ENCODE data around the gene SARNP. TPM values are rescaled to one million over a fixed set of nuclear protein-coding genes. Genes with fewer than 3 reads are reported as not detected.

The SARNP gene
- total RNA-seq, 2 experiments from 2014 or later, result 104 to 110 TPM

DNA sequence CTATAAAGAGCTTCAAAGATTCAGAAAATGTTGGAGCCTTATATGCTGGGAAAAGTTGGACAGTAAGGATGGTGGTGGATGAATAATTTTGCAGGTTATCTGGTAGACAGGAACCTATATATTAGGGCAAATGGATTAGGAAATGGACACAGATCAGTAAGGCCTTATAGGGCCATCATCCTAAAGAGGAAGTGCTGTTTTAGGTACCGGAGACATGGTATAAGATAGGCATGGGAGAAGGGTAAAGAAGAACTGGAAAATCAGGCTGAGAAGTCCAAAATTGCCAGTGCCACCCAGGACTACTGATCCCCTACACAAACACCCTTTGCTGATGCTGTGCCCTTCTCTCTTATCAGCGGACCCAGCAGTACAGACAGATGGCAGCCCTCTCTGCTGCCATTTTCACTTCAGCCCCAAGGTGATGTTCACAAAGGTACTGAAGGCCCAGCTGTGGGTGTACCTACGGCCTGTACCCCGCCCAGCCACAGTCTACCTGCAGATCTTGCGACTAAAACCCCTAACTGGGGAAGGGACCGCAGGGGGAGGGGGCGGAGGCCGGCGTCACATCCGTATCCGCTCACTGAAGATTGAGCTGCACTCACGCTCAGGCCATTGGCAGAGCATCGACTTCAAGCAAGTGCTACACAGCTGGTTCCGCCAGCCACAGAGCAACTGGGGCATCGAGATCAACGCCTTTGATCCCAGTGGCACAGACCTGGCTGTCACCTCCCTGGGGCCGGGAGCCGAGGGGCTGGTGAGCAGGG, 69.1 kb downstream of the SARNP start:
- Mint-ChIP-seq H3K4me1 (ENCODE audit: low read depth) (peaks cover 18% of the 10 kb centered on the region), H3K36me3 (peaks cover 13% of the 10 kb centered on the region), H3K4me3 (no peak overlapping the region), H3K27ac (no peak overlapping the region), H3K27me3 (no peaks in the 10 kb centered on the region), H3K9me3 (no peaks in the 10 kb centered on the region)
- ChIA-PET POLR2A (interaction anchor here (0.6 to 1.0 kb wide), 2 partner anchors 8 to 19 kb away, joined by 3 to 4 read pairs; no protein-coding TSS in a partner anchor), CTCF (interaction anchor here (0.8 to 2.8 kb wide), 6 partner anchors 10 to 518 kb away, joined by 3 to 27 read pairs (median 5); partner anchors contain the start of gene COQ10A)
- no peak for DNase-seq
- intact Hi-C loops (cut with micrococcal nuclease), result no loop called here

DNA sequence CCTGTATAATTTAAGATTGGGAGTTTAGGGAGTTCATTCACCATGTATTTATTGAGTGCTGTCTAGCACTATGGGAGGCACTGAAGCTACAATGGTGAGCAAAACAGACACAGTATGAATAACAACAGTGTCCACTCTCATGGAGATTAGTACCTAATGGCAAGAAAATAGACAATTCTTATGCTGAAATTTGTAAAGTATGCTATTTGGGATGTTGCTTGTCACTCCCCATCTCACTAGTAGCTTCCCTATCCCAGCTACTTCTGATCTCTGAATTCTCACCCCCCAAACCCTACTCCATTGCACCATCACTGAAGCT, 70.7 kb downstream of the SARNP start:
- ChIA-PET CTCF (interaction anchor here (0.8 to 2.8 kb wide), 5 partner anchors 9 to 520 kb away, joined by 3 to 27 read pairs (median 6); partner anchors contain the start of genes COQ10A, ORMDL2 and SARNP), POLR2A (interaction anchor here (0.7 kb wide), 1 partner anchor 71 kb away, joined by 3 read pairs; the partner anchor contains the start of gene ORMDL2)
- Mint-ChIP-seq H3K36me3 (peaks cover 7% of the 10 kb centered on the region), H3K27me3 (no peaks in the 10 kb centered on the region), H3K9me3 (no peaks in the 10 kb centered on the region), H3K4me1 (ENCODE audit: low read depth) (peaks cover 22% of the 10 kb centered on the region), H3K4me3 (no peak overlapping the region), H3K27ac (no peak overlapping the region)
- intact Hi-C loops (cut with micrococcal nuclease), result no loop called here
- DNase-seq, result no peak

DNA sequence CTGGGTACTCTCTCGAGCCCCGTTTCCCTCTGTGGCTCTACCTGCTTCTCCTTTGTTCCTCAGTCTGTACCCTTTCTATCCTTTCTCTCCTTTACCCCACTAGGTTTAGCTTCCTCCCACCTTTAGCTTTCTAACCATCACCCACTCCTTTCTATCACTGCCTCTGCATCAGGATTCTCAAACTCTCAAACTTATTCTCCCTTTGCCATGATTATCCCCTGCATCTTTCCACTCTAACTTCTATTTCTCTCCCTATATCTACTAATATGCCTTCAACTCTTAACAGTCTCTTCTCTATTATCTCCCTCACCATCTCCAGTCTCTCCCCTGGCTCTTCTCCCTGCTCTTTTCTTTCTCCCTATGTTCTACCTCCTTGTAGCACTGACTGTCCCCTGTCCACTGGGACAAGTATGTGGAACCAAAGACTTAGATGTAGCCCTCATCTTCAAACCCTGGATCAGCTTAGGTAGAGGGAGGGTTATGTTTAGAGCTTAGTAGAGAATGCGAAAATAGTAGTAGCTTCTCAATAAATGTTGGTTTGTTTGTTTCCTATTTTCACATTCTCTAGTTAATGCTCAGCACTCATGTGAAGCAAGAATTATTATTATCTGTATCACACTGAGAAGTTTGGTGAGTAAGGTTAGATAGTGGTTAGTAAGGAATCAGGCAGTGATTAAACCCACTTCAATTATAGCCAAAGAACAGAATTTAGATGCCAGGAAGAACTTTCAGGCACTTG, 71.2 kb downstream of the SARNP start:
- no peak overlapping the region for H3K27ac Mint-ChIP-seq
- peaks cover 6% of the 10 kb centered on the region for H3K36me3 Mint-ChIP-seq
- POLR2A ChIA-PET, result no interaction called here
- CTCF ChIA-PET, result interaction anchor here (1.8 to 2.8 kb wide), 3 partner anchors 8 to 72 kb away, joined by 6 to 27 read pairs (median 10); partner anchors contain the start of genes ORMDL2 and SARNP
- no peaks in the 10 kb centered on the region for H3K27me3 Mint-ChIP-seq
- peaks cover 22% of the 10 kb centered on the region for H3K4me1 Mint-ChIP-seq (ENCODE audit: low read depth)
- no peak overlapping the region for H3K4me3 Mint-ChIP-seq
- H3K9me3 Mint-ChIP-seq, result no peaks in the 10 kb centered on the region
- DNase-seq, result no peak
- intact Hi-C loops (cut with micrococcal nuclease), result no loop called here

DNA sequence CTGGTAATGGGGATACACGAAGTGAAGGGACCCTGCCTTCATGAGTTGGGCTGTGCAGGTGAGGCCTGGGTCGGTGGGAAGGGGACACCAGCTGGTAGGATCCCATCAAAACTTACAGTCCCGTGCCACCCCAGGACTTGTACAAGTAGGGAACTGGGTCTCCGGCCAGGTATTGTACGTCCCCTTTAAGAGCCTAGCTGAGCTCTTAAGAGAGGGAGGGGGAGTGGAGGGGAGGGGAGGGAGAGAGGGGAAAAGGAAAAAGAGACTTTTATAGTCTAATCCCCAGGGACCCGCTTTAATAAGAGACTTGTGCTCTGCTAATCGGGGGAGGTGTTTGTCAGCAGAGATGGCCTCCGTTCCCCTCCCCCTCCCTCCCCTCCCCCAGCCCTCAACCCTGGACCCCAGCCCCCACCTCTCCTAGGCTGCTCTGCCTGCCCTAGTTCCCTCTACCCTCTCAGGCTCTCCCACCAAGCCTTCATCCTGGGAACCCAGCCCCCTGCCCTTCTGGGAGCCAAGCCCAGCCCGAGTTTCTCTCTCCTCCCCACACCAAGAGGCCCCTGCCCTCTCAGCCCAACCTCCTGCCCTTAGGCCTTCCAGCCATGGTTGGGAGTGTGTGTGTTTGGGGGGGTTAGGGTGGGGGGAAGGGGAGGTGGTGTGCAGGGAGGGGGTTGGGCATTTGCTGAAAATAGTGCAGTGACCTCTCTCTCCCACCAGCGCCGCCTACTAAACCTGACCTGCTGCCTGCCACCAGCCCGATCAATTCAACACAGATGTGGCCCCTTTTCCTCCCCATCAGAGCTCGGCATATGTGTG, 72.0 kb downstream of the SARNP start:
- no peaks in the 10 kb centered on the region for H3K9me3 Mint-ChIP-seq
- H3K27me3 Mint-ChIP-seq, result no peaks in the 10 kb centered on the region
- peaks cover 2% of the 10 kb centered on the region for H3K36me3 Mint-ChIP-seq
- ChIA-PET CTCF (interaction anchor here (1.8 to 3.6 kb wide), 5 partner anchors 8 to 72 kb away, joined by 6 to 27 read pairs (median 10); partner anchors contain the start of genes ORMDL2 and SARNP), POLR2A (interaction anchor here (1.0 to 2.3 kb wide), 3 partner anchors 8 to 185 kb away, joined by 3 to 12 read pairs (median 4); partner anchors contain the start of genes ORMDL2 and SARNP)
- peaks cover 22% of the 10 kb centered on the region for H3K4me1 Mint-ChIP-seq (ENCODE audit: low read depth)
- H3K27ac Mint-ChIP-seq, result no peak overlapping the region
- no peak overlapping the region for H3K4me3 Mint-ChIP-seq
- DNase-seq, result no peak
- intact Hi-C loops (cut with micrococcal nuclease), result no loop called here

DNA sequence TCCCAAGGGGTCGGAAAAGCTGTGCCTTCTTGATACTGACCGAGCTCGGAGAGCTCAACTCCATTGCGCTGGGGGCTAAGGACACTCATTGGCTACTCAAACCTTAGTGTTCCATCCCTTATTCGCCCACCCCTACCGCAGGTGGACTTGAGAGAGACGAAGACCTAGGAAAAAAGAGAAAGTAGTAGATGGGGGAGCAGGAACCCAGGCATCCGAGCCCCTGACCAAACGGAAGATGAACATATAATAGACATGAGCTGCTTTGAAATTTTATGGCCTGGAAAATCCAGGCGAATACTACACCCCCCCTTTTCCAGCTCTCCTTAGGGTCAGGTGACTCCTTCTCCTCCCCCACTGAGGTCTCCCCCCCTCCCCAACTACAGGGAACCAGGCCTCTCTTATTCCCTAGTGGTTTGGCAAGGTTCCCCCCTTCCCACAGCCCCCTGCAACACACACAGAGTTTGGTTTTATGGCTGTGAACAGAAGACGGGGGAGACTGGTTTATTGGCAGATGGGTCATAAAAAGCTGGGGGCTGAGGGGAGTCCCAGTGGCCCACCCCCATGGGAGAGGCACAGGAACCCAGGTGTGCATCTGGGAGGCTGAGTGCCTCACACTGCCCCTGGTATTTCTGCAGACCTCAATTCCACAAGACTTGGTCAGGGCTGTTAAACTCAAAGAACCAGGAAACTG, 73.0 kb downstream of the SARNP start:
- Mint-ChIP-seq H3K27ac (no peak overlapping the region), H3K27me3 (no peaks in the 10 kb centered on the region), H3K4me3 (peak overlapping the region; percentile 83), H3K4me1 (ENCODE audit: low read depth) (peaks cover 22% of the 10 kb centered on the region), H3K9me3 (no peaks in the 10 kb centered on the region), H3K36me3 (no peaks in the 10 kb centered on the region)
- no peak for DNase-seq
- intact Hi-C loops (cut with micrococcal nuclease), result no loop called here
- ChIA-PET CTCF (interaction anchor here (0.9 to 9.9 kb wide), 6 partner anchors 9 to 192 kb away, joined by 3 to 130 read pairs (median 8); partner anchors contain the start of gene DGKA), POLR2A (interaction anchor here (0.8 to 2.3 kb wide), 6 partner anchors 10 to 372 kb away, joined by 3 to 12 read pairs (median 5); partner anchors contain the start of genes CD63, ORMDL2 and SARNP)

DNA sequence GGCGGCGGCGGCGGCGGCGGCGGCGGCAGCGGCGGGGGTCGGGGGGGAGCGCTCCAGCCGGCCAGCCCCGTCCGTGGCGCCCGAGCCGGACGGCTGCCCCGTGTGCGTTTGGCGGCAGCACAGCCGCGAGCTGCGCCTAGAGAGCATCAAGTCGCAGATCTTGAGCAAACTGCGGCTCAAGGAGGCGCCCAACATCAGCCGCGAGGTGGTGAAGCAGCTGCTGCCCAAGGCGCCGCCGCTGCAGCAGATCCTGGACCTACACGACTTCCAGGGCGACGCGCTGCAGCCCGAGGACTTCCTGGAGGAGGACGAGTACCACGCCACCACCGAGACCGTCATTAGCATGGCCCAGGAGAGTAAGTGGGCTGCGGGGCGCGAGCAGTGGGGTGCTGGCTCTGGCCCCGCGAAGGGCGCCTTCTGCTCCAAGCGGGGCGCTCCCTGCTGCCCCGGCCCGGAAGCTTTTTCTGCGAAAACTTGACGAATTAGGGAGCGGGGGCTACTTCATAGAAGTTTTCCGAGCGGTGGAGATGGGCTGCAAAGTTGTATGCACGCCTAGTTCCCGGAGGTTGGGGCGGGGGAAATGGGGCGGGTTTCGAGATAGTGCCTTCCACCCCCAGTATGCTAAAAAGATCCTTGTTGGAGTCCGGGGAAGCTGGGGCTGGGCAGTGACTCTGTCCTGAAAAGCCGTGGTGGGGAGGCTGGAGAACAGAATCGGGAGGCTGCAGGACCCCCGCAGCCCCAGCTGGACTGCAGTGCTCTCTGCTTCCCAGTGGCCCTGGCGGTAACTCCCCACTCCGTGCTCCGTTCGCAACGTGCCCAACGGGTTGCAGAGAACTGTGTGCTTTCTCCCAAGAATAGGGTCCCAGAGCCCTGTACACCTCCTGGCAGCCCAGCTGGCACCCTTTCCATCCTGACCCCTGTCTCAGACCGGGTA, 73.9 kb downstream of the SARNP start:
- DNase-seq, result peak; percentile 67
- POLR2A ChIA-PET, result interaction anchor here (0.8 to 2.3 kb wide), 5 partner anchors 14 to 373 kb away, joined by 3 to 12 read pairs (median 6); partner anchors contain the start of genes CD63, ORMDL2 and SARNP

DNA sequence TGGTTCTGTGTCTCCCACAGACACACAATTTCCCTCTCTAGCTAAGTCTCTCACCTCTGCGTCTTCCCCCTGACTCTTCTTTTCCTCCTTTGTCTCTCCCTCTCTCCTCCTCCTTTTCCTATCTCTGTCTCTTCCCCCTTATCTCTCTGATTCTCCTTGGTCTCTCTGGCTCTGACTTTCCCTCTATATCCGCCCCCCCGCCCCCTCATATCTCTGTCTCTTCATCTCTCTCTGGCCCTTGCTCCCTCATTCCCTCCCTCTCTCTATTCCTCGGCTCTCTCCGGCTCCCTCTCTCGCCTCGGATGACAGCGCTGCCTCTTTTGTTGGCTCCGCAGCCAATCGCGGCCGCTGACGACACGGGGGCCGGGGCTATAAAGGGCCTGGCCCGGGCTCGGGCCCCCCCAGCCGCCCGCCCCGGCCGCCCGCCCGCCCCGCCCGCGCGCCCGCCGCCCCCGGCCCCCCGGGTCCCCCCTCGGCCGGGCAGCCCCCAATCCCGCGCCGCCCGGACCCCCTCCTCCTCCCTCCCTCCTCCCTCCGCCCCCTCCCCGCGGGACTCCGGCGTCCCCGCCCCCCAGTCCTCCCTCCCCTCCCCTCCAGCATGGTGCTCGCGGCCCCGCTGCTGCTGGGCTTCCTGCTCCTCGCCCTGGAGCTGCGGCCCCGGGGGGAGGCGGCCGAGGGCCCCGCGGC, 74.7 kb downstream of the SARNP start, which contains the start of gene GDF11:
Gene GDF11 (plus strand): TSS at position 404 of the 687 bp plus-strand sequence. CDS start 195 bp downstream, at position 599.
- H3K36me3 Mint-ChIP-seq, result no peaks in the 10 kb centered on the region
- DNase-seq, result peak; percentile 83
- no peaks in the 10 kb centered on the region for H3K27me3 Mint-ChIP-seq
- peaks cover 30% of the 10 kb centered on the region for H3K4me1 Mint-ChIP-seq (ENCODE audit: low read depth)
- peak within 1 kb of the TSS; percentile 42 for H3K27ac Mint-ChIP-seq
- intact Hi-C loops (cut with micrococcal nuclease), result loop anchor here (2.0 kb wide), 2 partner anchors 18 to 74 kb away; partner anchors contain the start of gene SARNP
- peak within 1 kb of the TSS; percentile 83 for H3K4me3 Mint-ChIP-seq
- ChIA-PET POLR2A (interaction anchor here (0.7 to 2.3 kb wide), 6 partner anchors 13 to 301 kb away, joined by 3 to 12 read pairs (median 5); partner anchors contain the start of genes CD63, ORMDL2 and SARNP), CTCF (interaction anchor here (0.6 to 9.9 kb wide), 6 partner anchors 14 to 202 kb away, joined by 3 to 130 read pairs (median 6); partner anchors contain the start of gene DGKA)
- H3K9me3 Mint-ChIP-seq, result no peaks in the 10 kb centered on the region

More for the DNA sequence above, 73.9 kb downstream of the SARNP start:
- peak overlapping the region; percentile 83 for H3K4me3 Mint-ChIP-seq
- intact Hi-C loops (cut with micrococcal nuclease), result loop anchor here (2.0 kb wide), 2 partner anchors 17 to 73 kb away; partner anchors contain the start of gene SARNP
- H3K27ac Mint-ChIP-seq, result no peak overlapping the region
- no peaks in the 10 kb centered on the region for H3K9me3 Mint-ChIP-seq
- CTCF ChIA-PET, result interaction anchor here (0.6 to 9.9 kb wide), 7 partner anchors 10 to 193 kb away, joined by 3 to 130 read pairs (median 6); partner anchors contain the start of gene DGKA
- no peaks in the 10 kb centered on the region for H3K27me3 Mint-ChIP-seq
- H3K4me1 Mint-ChIP-seq (ENCODE audit: low read depth), result peaks cover 24% of the 10 kb centered on the region
- H3K36me3 Mint-ChIP-seq, result no peaks in the 10 kb centered on the region

DNA sequence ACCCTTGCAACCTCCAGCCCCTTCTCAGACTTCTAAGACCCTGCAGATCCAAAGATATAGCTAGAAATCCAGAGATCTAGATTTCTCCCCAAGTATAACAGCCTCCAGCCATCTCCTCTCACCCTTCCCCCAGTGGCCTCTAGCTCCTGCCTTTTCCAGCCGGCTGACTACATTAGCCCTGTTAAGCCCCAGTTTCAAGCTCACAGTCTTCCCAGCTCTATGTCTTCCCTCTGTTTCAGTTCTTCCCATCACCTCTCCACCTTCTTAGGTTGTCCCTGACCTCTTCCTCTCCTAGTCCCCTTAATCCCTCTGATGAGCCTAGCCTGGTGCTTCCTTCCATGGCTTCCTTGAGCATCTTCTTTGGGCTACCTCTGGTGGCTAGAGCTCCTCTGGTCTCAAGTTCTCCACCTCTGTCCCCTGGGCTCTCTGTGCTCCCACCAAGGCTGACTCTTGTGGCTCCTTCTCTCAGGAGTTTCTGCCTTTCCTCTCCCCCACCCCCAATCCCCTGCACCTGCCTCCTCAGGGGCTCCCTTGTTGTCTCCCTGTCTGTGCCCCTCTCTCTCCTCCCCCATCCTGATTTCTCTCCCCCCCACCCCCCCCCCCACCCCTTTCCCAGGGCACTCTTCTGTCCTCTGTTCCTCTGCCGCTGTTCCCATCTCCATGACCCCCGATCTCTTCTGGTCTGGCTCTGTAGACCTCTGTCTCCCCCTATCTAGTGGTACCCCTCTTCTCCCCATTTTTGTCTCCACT, 75.4 kb downstream of the SARNP start:
- Mint-ChIP-seq H3K27me3 (no peaks in the 10 kb centered on the region), H3K27ac (peak overlapping the region; percentile 42), H3K36me3 (no peaks in the 10 kb centered on the region), H3K9me3 (no peaks in the 10 kb centered on the region), H3K4me3 (peak overlapping the region; percentile 74), H3K4me1 (ENCODE audit: low read depth) (peaks cover 36% of the 10 kb centered on the region)
- intact Hi-C loops (cut with micrococcal nuclease), result loop anchor here (2.0 kb wide), 2 partner anchors 19 to 75 kb away; partner anchors contain the start of gene SARNP
- DNase-seq, result no peak
- ChIA-PET CTCF (interaction anchor here (0.7 to 9.9 kb wide), 5 partner anchors 12 to 202 kb away, joined by 3 to 130 read pairs (median 4); partner anchors contain the start of gene DGKA), POLR2A (interaction anchor here (0.7 to 1.2 kb wide), 3 partner anchors 13 to 302 kb away, joined by 3 to 4 read pairs (median 3); no protein-coding TSS in a partner anchor)

DNA sequence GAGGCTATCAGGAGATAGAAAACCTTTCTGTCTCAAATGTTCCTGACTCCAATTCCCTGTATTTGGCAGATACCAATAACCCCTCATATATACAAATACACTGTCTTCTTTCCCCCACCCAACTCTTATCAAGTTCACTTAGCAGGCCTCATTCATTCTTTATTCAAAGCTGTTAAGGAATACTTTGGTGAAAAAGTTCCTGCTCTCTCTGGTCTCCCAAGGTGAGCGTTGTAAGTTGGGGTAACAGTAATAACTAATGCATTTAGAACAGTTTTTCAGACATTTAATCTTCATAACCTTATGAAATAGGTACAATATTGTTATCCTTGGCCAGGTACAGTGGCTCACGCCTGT, 78.5 kb downstream of the SARNP start:
- no peaks in the 10 kb centered on the region for H3K27me3 Mint-ChIP-seq
- intact Hi-C loops (cut with micrococcal nuclease), result loop anchor here (2.0 to 5.0 kb wide), 3 partner anchors 82 to 388 kb away; partner anchors contain the start of gene ZC3H10
- no peaks in the 10 kb centered on the region for H3K9me3 Mint-ChIP-seq
- peaks cover 22% of the 10 kb centered on the region for H3K4me1 Mint-ChIP-seq (ENCODE audit: low read depth)
- H3K27ac Mint-ChIP-seq, result no peak overlapping the region
- CTCF ChIA-PET, result interaction anchor here (0.6 to 9.9 kb wide), 48 partner anchors 8 to 614 kb away, joined by 3 to 130 read pairs (median 6); partner anchors contain the start of genes BLOC1S1, CD63, DGKA and DNAJC14
- peak overlapping the region; percentile 77 for H3K4me3 Mint-ChIP-seq
- POLR2A ChIA-PET, result interaction anchor here (0.6 to 2.0 kb wide), 11 partner anchors 10 to 450 kb away, joined by 3 to 18 read pairs (median 5); partner anchors contain the start of genes CD63, DGKA, ORMDL2 and PA2G4
- no peaks in the 10 kb centered on the region for H3K36me3 Mint-ChIP-seq
- no peak for DNase-seq

Data from activated CD4-positive, alpha-beta memory T cell treated with anti-CD3 and anti-CD28 coated beads for 36 hours (primary cell).